Cardiac septum (tissue), 1 donor: ENCODE results near the gene P2RY6. TPM values are rescaled to one million over a fixed set of nuclear protein-coding genes. Genes with fewer than 3 reads are reported as not detected.

Source experiments
- DNase-seq: peaks from one replicate; pipeline ENCODE4 v3.0.0-alpha.2; 2020; ENCODE audit warnings: low spot score
- intact Hi-C: fragments of 100-400 bp; cut with DNase I; formaldehyde crosslinking; loops from one replicate; pipeline ENCODE4 v1.14.0; 2022
- total RNA-seq: library from RNA; stranded (reverse); fragmentation: NEBNext Ultra II Directional; extraction: Animal tissue kit (Norgen Biotek cat#: 25700); gene quantifications from one replicate; pipeline ENCODE4 v1.2.1, GENCODE V29; 2021
- donor health status: DM: no; HTN: no; CAD: no.

Gene P2RY6
- total RNA-seq, 1 donor from 2014 or later: 6.9 TPM

- intact Hi-C loops: no loop called here
- peak; percentile 59 for DNase-seq
Observed at GRCh38 chr11:73236205-73236765, 35.9 kb upstream of the P2RY6 start.

- intact Hi-C loops: no loop called here
- peak; percentile 81 for DNase-seq
Observed at GRCh38 chr11:73236854-73237253, 35.3 kb upstream of the P2RY6 start.

GRCh38 chr11:73237471-73238290 lies 34.5 kb upstream of the P2RY6 start:
- intact Hi-C loops: no loop called here
- DNase-seq: peak; percentile 75

GRCh38 chr11:73239111-73239521 lies 33.0 kb upstream of the P2RY6 start:
- DNase-seq: peak; percentile 39
- intact Hi-C loops: no loop called here

GRCh38 chr11:73239571-73240189 lies 32.5 kb upstream of the P2RY6 start:
- DNase-seq: no peak
- intact Hi-C loops: loop anchor here (5.0 kb wide), 2 partner anchors 48 to 407 kb away; no protein-coding TSS in a partner anchor

GRCh38 chr11:73240190-73240781 lies 31.9 kb upstream of the P2RY6 start:
- intact Hi-C loops: loop anchor here (5.0 kb wide), 2 partner anchors 47 to 408 kb away; no protein-coding TSS in a partner anchor
- peak; percentile 92 for DNase-seq

- intact Hi-C loops: loop anchor here (5.0 kb wide), 2 partner anchors 46 to 409 kb away; no protein-coding TSS in a partner anchor
Observed at GRCh38 chr11:73241300-73241699, 30.8 kb upstream of the P2RY6 start.

GRCh38 chr11:73242251-73243092 lies 29.7 kb upstream of the P2RY6 start:
- DNase-seq: peak; percentile 90
- intact Hi-C loops: loop anchor here (2.0 to 5.0 kb wide), 3 partner anchors 45 to 410 kb away; no protein-coding TSS in a partner anchor

More at GRCh38 chr11:73241300-73241699, 30.8 kb upstream of the P2RY6 start:
- DNase-seq: peak; percentile 1

GRCh38 chr11:73243093-73243485 lies 29.0 kb upstream of the P2RY6 start:
- no peak for DNase-seq
- intact Hi-C loops: loop anchor here (2.0 to 5.0 kb wide), 3 partner anchors 44 to 411 kb away; no protein-coding TSS in a partner anchor

GRCh38 chr11:73244589-73245240 lies 27.4 kb upstream of the P2RY6 start:
- DNase-seq: peak; percentile 20
- intact Hi-C loops: loop anchor here (5.0 kb wide), 2 partner anchors 43 to 412 kb away; no protein-coding TSS in a partner anchor

- DNase-seq: peak; percentile 9
- intact Hi-C loops: no loop called here
Observed at GRCh38 chr11:73245461-73245860, 26.7 kb upstream of the P2RY6 start.

GRCh38 chr11:73246303-73246702 lies 25.8 kb upstream of the P2RY6 start:
- peak; percentile 6 for DNase-seq
- intact Hi-C loops: no loop called here

GRCh38 chr11:73248526-73249185 lies 23.5 kb upstream of the P2RY6 start:
- intact Hi-C loops: no loop called here
- DNase-seq: no peak

- DNase-seq: peak; percentile 1
- intact Hi-C loops: no loop called here
Observed at GRCh38 chr11:73249304-73249703, 22.8 kb upstream of the P2RY6 start.

GRCh38 chr11:73249853-73250783 lies 22.0 kb upstream of the P2RY6 start:
- DNase-seq: peak; percentile 26
- intact Hi-C loops: no loop called here

- intact Hi-C loops: no loop called here
- DNase-seq: no peak
Observed at GRCh38 chr11:73252577-73253191, 19.5 kb upstream of the P2RY6 start.
